ENCODE data around the gene MFNG. TPM values are rescaled to one million over a fixed set of nuclear protein-coding genes. Genes with fewer than 3 reads are reported as not detected.
"Not testable (repeated sequence)": the region's sequence is repeated elsewhere in the genome, so short reads cannot be mapped to it uniquely, and the experiment has no call there.

Gene MFNG
- total and polyA plus RNA-seq, 7 donors = 8.0 to 33.9 (median 10.8) TPM

DNA sequence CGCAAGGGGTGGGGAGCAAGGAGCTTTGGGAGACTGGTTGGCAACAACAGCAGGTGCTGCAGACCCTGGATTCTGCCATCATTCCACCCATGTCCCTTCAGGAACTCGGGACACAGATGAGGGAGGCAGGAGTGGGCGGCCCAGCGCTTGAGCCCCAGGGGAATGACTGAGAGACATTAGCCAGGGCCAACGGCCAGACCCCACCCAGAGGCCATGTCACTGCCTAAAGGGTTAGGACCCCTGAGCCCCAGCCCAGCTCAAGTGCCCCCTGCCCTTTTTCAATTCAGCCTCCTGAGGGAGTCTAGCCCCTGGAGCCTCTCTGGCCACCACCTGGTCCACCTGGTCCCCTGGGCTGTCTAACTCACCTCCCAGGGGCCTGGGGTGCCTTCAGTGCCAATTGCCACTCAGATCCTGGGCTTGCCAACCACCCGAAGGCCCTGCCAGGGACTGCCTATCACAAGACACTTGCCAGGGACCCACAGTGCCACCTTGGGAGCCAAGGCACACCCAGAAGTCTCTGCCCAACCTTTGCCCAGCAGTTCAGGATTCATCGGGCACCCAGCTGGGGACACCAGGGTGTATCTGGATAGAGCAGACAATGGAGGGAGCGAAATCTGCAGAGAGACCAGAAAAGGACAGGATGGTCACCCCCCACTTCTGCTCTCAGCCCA, 16.6 kb downstream of the MFNG start:
- 66 to 85% methylated on average over 8 of the region's 8 CpGs for WGBS, 2 donors
- DNase-seq = no peak
- Histone ChIP-seq H3K9me3 (no peaks in the 10 kb centered on the region), H3K4me3 (no peak overlapping the region), H3K36me3 (no peaks in the 10 kb centered on the region), H3K27me3 (peaks cover 2 to 76% (median 12%) of the 10 kb centered on the region in 3 donors), H3K4me1 (no peaks in the 10 kb centered on the region), H3K27ac (no peak overlapping the region)
- TF ChIP-seq, protein P1, sequence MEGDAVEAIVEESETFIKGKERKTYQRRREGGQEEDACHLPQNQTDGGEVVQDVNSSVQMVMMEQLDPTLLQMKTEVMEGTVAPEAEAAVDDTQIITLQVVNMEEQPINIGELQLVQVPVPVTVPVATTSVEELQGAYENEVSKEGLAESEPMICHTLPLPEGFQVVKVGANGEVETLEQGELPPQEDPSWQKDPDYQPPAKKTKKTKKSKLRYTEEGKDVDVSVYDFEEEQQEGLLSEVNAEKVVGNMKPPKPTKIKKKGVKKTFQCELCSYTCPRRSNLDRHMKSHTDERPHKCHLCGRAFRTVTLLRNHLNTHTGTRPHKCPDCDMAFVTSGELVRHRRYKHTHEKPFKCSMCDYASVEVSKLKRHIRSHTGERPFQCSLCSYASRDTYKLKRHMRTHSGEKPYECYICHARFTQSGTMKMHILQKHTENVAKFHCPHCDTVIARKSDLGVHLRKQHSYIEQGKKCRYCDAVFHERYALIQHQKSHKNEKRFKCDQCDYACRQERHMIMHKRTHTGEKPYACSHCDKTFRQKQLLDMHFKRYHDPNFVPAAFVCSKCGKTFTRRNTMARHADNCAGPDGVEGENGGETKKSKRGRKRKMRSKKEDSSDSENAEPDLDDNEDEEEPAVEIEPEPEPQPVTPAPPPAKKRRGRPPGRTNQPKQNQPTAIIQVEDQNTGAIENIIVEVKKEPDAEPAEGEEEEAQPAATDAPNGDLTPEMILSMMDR (IDR thresholded peaks at IDR 0.05) = no peak
- TF ChIP-seq POLR2A (IDR thresholded peaks at IDR 0.05) (no peak), EP300 (IDR thresholded peaks at IDR 0.05) (no peak), POLR2AphosphoS5 (IDR thresholded peaks at IDR 0.05) (no peak)
- intact Hi-C loops (cut with DNase I) = no loop called here

DNA sequence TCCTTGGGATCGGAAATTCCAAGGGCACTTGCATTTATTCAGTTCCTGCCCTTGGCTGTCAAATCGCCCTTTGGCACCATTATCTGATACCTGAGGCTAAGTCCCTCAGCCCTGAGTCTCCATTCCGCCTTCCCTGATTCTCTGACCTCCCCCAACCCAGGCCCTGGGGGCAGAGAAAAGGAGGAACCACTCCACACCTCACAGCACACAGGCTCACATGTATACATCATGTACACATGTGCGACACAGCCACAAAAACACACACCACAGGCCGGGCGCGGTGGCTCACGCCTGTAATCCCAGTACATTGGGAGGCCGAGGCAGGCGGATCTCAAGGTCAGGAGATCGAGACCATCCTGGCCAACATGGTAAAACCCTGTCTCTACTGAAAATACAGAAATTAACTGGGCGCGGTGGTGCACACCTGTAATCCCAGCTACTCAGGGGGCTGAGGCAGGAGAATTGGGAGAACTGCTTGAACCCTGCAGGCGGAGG, 17.9 kb downstream of the MFNG start:
- H3K4me3 ChIP-seq; H3K27ac ChIP-seq; H3K9me3 ChIP-seq; H3K36me3 ChIP-seq; DNase-seq; intact Hi-C loops (cut with DNase I); H3K4me1 ChIP-seq: not testable (repeated sequence)
- H3K27me3 ChIP-seq = peaks cover 0 to 73% (median 12%) of the 10 kb centered on the region in 3 donors
- WGBS, 2 donors = 93 to 95% methylated on average over 14 of the region's 14 CpGs

DNA sequence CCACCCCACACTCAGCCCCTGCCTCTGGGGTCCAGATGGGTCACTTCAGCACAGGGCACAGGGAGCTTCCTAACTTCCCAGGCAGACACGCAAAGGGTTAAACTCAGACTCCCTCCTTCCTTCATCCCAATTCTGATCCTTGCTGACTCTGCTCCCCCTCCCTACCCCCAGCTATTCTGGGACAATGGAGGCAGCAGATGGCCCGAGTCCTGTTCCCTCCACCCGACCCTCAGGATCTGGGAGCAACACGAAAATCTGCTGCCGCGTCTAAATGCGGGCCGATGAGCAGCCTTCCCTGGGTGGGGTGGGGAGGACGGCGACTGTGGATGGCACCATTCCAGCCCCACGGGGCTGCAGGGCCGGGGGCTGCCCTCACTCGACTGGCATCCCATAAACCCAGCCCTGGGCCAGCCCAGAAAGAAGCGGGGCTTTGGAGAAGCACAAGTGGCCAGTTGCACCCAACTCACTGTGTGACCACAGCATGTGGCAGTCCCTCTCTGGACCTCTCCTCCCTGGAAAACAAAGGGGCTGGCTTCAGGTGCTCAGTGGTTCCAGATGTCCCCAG, 18.7 kb downstream of the MFNG start:
- no peaks in the 10 kb centered on the region for H3K9me3 ChIP-seq
- 70 to 74% methylated on average over 14 of the region's 14 CpGs for WGBS, 2 donors
- DNase-seq = no peak
- intact Hi-C loops (cut with DNase I) = no loop called here
- no peak overlapping the region for H3K27ac ChIP-seq
- no peaks in the 10 kb centered on the region for H3K36me3 ChIP-seq
- TF ChIP-seq EP300 (IDR thresholded peaks at IDR 0.05) (no peak), POLR2AphosphoS5 (IDR thresholded peaks at IDR 0.05) (no peak), POLR2A (IDR thresholded peaks at IDR 0.05) (no peak)
- TF ChIP-seq, protein P1 (IDR thresholded peaks at IDR 0.05) = no peak
- H3K27me3 ChIP-seq = peaks cover 0 to 71% (median 7%) of the 10 kb centered on the region in 3 donors
- no peak overlapping the region for H3K4me3 ChIP-seq
- no peaks in the 10 kb centered on the region for H3K4me1 ChIP-seq

DNA sequence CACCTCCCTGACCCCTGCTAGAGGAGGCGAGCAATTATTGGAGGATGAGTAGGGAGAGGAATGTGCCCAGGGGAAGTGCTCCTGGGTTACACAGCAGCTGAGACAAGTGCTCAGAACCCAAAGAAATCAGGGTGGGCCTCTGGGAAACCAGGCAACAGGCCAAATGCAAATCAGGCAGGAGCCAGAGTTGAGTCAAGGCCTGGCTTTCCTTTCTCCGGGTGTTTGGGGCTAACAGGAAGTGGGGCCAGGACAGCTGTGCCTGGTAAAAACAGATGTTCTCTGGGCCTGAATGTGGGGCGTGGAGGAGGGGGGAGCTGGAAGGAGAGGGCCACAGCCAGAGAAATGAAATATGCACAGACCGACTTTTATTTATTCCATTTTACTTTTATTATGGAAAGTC, 22.0 kb downstream of the MFNG start:
- intact Hi-C loops (cut with DNase I) = no loop called here
- DNase-seq = no peak
- Histone ChIP-seq H3K36me3 (no peaks in the 10 kb centered on the region), H3K27ac (no peak overlapping the region), H3K27me3 (peaks cover 0 to 83% (median 0%) of the 10 kb centered on the region in 3 donors), H3K9me3 (no peaks in the 10 kb centered on the region), H3K4me1 (no peaks in the 10 kb centered on the region), H3K4me3 (no peak overlapping the region)
- TF ChIP-seq, protein P1 (IDR thresholded peaks at IDR 0.05) = no peak
- no peak for TF ChIP-seq POLR2A (IDR thresholded peaks at IDR 0.05)
- no peak for TF ChIP-seq EP300 (IDR thresholded peaks at IDR 0.05)
- TF ChIP-seq POLR2AphosphoS5 (IDR thresholded peaks at IDR 0.05) = no peak
- 37 to 54% methylated on average over 4 of the region's 4 CpGs for WGBS, 2 donors

DNA sequence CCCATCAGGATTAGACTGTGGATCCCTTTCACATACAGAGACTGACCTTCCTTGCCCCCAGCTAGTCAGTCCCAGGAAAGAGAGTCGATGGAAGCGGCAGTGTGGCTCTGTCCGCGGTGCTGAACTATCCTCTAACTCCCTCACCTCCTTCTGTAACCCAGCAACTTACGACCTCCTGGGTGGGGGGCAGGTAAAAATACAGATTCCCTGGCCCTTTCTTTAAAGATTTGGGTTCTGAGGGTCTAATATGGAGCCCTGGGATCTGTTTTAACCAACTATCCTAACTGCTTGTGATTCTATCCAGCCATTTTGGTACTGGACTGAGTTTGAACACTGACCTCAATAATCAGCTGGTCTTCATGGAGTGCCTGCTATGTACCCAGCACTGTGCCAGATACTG, 23.2 kb downstream of the MFNG start:
- DNase-seq = no peak
- intact Hi-C loops (cut with DNase I) = no loop called here
- Histone ChIP-seq H3K27ac (no peak overlapping the region), H3K36me3 (no peaks in the 10 kb centered on the region), H3K4me1 (no peaks in the 10 kb centered on the region), H3K9me3 (no peaks in the 10 kb centered on the region), H3K27me3 (peaks cover 0 to 93% (median 3%) of the 10 kb centered on the region in 3 donors), H3K4me3 (no peak overlapping the region)
- TF ChIP-seq POLR2A (IDR thresholded peaks at IDR 0.05) = no peak
- WGBS, 2 donors = 8 to 24% methylated on average over 5 of the region's 5 CpGs
